Activated CD4-positive, alpha-beta T cell treated with anti-CD3 and anti-CD28 coated beads, Interleukin-2, Interleukin-6, amounts not matched to agents 100 ng/mL and 50 ng/mL, durations not matched to agents 16 hours and 8 hours (primary cell): ENCODE data around the gene PRKN.
"Not testable (repeated sequence)": the region's sequence is repeated elsewhere in the genome, so short reads cannot be mapped to it uniquely, and the experiment has no call there.

Experiments used
- DNase-seq: peaks from one replicate; pipeline ENCODE4 v3.0.0-alpha.2; 2020

Gene PRKN

DNA sequence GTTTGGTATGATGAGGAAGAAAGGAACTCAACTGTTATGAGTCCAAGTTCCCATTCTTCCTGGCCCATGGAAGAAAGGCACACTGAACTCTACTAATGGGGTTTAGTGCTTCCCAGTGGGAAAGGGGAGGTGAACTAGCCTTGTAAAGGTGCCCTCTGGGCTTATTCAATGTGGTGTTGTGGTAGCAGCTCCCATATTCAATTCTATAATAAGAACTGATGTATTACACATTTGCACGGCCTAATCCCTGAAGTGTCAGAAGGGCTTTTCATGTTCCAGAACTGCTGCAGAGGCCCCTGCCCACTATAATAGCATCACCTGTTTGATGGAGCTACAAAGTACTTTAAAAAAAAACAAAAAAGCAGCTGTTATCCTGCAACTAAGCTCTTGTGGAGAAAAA lies 17.1 kb downstream of the PRKN start:
- DNase-seq, result no peak

DNA sequence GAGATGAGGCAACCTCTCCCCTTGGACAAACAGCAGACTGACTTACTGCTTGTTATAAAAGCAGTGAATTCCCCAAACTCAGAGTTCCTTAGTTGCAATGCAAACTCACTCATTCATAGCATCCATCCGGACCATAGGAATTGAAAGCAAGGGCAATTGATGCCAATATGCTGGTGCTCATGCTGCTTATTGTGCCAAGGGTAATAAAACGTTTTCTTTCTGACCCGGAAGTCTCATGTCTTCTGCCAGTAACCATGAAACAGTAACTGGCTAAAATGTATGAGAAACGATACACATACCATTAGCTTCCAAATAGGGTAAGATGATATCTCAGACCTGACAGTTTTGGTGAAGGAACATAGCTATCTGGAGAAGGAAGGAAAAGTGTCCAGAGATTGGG lies 18.1 kb downstream of the PRKN start:
- DNase-seq, result no peak

DNA sequence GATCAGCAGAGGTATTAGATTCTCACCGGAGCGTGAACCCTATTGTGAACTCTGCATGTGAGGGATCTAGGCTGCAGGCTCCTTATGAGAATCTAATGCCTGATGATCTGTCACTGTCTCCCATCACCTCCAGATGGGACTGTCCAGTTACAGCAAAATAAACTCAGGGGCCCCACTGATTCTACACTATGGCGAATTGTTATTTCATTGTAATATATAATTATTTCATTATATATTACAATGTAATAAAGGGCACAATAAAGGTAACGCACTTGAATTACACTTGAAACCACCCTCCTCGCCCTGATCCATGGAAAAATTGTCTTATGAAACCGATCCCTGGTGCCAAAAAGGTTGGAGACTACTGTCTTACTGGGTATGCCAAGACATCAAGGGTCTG lies 18.6 kb downstream of the PRKN start:
- DNase-seq, result no peak

DNA sequence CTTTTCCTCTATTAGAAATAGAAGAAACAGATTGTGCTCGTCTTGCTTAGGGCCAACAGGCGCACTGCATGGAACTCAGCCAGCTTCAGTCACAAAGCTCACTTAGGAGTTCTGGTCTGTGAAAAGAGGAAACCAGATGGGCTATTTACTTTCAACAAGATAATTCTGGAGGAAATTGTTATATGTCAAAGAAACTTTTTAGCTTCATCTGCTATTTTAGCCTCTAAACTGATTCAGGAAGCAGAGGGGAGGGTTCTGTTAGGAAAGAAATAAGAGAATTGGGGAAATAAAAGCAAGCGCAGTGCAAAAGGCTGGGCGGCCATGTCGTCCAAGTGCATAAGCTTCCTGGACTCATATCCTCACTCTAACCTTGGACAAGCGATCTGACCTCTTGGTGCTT lies 21.3 kb downstream of the PRKN start:
- DNase-seq, result no peak

DNA sequence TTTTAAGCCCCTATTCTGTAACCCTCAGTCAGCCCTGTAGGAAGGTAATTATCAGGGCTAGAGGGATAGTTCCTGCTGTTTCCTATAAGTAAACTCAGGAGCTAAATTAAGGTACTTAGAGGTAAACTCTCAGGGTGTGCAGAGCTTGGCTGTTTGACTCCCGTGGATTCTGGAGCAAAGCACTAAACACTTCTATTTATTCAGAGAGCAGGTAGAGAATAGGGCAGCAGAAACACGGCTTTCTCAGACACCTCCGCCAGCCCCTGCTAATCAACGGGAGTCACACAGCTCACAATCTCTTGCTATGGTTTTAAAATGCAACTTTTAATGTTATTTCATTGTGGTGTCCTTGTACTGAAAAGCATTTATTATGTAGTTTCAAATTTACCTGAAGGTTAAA lies 21.8 kb downstream of the PRKN start:
- DNase-seq, result no peak

DNA sequence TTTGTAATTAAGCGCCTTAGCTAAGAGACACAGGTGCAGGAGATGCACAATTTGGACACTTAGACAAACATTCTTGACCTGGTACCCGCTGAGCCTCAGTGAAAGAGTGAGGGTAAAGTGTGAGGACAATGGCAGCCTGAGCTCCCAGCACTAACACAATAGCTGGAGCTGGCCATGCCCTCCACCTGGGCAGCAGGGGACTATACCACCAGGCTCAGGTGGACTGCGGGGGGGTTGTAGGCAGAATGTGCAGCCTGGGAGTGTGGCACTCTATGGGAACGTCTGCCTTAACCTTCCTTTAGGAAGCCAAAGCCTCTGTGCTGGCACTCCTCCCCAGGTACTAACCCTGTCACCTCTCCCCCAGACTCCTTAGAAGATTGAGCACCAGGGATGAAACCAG lies 23.6 kb downstream of the PRKN start:
- no peak for DNase-seq

DNA sequence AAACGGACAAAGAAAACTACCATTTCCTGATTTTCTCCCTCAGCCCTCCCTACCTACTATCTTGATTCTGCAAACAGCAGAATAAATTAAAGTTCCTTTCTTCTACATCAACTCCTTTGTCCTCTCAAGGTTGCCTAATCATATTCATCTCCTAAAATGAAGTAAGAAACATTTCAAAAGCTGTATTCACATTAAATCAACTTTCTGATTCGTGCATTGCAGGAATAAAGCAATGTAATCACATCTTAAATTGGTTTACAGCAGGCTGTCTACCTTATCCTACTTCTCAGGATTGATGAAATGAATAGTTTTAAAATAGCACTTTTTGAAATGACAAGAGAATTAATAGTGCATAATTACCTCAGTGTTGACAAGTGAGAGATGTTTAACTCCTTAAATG lies 25.1 kb downstream of the PRKN start:
- DNase-seq, result no peak

DNA sequence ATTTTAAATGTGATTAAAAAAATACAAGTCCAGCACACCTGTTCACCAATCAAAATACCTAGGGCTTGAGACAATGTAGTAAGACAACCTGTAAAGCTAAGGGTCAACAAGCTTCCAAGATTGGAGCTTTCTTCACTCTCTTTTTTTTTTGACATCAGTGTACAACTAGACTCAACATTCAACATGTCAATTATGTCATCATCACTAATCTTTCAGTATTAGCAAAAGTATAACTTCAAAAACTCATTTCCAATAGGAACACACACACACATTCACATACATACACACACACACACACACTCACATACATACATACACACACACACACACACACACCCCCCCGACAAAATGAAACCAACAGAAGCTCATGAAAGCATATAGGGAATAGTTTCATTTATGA lies 26.0 kb downstream of the PRKN start:
- DNase-seq, result no peak

DNA sequence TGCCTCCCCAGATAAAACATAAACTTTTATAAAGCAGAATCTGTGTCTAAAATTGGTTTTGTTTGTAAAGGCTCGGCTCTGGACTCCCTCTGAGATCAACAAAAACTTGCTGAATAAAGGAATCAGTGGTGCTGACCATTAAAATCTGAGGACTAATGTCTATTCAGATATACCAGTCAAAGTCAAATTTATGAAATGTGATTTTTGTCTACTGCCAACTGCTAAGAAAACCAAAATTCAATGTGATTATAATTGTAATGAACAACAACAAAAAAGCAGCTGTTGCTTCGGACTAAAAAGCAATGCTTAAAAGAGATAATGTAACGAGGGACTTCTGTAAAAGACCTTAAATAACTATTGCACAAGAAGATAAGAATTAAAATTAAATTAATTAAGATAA lies 26.6 kb downstream of the PRKN start:
- DNase-seq, result no peak

DNA sequence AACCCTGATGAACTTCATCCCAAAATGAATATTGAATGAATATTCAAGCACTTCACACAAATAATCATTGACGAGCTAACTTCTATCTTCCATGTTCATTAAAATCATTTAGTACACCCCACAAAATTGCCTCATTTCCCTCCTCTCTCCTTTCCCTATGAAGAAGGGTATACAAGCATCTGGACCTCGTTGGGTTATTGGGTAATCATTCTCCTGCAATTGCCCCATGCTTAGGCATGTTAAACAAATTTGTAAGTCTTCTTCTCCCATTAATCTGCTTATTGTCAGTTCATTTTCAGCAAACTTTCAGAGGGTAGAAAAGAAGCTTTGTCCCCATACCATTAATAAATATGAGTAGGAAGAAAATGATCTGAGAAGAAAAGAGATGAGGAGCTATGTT lies 27.6 kb downstream of the PRKN start:
- no peak for DNase-seq

DNA sequence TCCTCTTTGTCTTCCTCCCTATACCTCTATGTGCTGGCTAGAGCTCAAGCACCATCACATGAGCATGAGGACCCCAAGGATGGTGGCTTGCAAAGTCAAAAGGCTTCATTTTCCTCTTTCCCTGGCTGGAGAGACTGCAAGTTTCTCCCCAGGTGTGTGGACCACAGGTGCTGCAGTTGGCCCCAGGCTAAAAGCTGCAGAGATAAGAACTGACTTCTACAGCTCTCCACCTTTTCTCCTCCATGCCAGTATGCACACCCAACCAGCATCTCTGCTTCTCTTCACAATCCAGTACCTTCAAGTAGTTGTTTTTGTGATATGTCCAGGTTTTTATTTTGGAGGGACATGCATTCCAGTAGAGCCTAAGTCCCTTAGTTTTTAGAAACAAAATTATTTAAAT lies 29.1 kb downstream of the PRKN start:
- no peak for DNase-seq

DNA sequence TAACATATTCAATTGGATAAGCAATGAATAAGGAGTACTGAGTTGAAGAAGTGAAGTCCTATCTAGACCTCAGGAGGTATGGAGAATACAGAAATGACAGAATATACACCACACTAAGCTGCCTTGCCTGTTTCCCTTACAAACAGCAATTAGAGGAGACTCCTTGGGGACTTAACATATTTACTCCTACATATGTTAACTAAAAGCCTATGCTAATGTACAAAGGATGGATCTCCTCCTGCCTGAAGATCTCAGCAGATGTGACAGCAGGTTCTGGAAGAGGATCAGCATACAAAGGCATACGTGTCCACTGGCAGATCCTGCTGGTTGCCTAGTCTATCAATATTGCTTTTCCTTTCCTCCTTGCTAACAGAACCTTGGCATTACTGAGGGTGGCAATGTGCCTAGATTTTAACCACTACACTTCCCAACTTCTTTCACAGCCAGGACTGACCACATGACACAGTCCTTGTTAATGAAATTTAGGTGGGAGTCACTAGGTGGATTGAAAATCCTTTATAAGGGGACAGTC lies 29.6 kb downstream of the PRKN start:
- no peak for DNase-seq

DNA sequence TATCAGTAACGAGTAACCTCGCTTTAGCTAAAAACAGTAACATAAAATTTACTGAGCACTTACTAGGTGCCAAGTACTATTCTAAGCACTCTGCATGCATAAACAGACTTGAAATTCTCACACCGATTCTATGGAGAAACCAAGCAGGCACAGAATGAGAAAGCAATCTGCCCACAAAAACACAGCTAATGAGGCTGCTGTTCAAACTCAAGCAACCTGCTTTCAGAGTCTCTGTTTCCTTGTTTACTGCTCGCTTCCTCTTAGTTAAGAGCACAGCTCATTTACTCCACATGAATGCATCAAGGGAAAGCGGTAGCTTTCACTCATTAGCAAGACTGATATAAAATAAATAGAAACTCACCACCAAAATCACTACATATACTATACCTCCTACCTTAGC lies 37.4 kb downstream of the PRKN start:
- DNase-seq, result no peak

DNA sequence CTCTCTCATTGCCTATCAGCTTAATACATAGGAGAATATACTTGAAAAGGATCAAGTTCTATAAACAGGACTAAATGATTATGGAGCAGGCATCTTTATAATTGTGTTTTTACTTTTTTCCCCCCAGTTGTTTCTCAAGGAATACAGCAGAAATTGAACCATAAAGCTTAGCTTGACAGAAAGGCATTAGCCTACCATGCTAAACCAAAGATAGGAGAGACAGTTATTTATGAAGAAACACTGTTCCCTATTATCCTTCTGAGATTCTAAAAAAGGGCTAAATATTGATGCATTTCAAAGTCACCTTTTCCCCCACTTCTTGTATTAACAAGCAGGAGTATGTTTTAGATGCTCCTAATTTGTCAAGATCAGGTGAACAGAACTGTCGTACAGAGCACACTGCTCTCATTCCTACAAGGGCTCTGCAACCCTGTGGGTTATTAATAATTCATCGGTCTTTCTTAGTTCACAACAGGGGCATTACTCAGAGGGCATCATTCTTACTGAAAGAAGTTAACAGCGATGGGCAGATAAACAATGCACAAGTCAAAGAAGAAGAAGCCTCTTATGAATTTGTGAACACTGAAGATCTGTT lies 38.7 kb downstream of the PRKN start:
- no peak for DNase-seq

DNA sequence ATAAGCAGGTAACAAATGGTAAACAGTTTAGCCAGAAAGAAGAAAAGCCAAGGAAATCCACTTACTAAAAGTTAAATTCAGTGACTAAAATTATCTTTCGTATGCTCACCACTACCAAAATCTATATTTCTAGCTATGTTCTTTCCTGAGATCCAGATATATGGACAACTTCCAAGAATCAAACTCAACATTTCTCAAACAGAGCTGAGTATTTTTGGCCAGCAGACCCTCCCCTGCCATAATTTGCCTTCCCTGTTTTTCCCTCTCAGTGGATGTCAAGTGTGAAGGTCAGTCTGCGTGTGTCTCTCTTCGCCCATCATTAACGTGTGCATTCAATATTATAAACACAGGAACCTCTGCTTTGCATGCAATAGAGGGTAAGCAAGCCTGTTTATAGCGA lies 42.0 kb downstream of the PRKN start:
- no peak for DNase-seq

DNA sequence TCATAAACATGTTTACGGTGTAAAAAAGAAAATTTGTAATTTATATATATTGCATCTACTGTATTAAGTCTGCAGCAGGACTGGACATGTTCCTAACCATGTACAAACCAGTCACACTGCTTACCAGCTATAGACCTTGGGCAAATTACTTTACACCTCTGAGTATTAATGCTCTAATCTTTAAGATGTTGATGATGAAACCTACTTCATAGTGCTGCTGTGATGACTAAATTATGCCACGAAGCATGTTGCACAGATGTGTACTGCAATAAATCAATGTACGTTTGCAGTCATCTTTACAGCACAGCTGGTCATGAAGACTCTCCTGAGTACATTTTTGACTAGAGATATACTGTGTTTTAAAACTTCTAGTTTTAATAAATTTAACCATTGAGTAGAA lies 42.6 kb downstream of the PRKN start:
- no peak for DNase-seq

DNA sequence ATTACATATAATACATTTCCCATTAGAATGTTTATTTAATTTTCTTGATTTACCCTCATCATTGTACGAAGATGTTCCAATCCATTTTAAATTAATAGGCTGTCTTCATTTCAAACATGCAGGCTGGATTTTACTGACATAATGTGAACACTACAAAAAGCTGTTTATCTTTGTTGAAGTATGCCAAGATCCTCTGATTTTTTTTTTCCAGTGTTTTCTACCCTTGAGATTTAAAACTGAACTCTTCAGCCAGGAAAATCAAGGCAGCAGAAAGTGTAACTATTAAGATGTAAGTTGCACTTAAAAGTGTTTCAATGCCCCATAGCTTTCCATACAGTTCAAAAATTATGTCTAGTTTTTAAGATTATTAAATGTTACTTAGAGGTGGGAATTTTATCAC lies 43.5 kb downstream of the PRKN start:
- no peak for DNase-seq

DNA sequence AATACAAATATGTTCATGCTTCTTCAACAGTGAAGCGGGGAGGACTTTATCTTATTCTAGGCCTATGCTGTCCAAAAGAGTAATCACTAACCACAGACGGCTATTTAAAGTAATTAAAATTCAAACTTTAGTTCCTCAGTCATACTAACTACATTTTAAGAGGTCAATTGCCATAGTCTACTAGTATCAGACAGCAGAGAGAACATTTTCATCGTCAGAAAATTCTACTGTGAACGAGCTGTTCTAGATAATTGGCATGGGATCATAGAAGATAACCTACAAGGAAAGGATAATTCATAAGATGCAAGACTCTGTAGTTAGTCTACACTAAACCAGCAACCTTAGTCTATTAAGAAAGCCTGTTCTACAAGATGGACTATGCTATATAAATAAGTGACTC lies 44.4 kb downstream of the PRKN start:
- no peak for DNase-seq

DNA sequence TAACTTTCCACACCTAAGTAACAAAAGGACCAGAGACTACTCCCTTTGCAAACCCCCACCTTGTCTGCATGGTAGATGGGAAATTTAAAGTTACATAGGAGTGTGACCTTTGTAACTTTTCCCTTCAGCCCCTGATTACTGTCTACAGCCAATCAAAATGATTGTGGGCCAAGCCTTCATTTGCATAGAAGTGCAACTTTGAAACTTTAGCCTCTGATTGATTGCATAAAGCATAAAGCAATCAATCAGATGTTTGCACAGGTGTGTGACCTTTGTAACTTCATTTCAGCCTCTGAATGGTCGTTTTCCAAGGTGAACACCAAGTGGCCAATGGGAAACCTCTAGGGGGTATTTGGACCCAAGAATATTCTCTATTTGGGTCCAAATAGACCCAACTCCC lies 46.1 kb downstream of the PRKN start:
- DNase-seq, result no peak

DNA sequence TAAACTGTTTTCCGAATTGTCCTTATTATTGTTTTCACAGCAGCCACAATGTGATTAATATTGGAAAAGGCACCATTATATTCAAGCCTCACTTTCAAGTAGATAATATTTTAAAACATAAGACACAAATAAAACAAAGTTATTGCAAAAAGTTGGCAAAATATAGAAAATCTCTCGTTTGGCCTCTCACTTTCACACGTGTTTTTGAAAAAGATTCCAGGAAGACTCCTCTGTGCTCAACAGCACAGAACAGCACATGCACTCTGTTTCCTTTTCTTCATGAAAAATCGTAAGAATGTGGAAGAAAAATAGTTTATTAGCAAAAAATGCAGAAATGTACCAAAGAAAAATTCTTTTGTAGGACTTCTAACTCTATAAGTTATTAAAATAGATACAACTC lies 46.7 kb downstream of the PRKN start:
- no peak for DNase-seq

DNA sequence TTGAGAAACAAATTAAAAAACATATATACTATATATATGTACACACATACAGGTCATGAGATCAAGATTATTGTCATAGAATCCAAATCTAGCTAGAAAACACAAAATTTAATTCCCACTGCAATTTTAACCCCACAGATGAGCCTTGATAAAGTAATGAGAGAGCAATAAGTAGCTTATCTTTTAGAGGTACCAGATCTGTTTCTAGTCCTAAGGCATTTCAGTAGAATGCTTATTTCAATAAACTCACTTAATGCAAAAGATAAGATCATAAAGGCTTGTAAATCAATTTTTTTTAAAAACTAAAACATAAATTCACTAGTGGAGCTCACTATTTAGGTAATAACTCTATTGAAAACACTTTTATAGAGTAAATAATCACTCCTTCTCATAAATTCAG lies 47.2 kb downstream of the PRKN start:
- no peak for DNase-seq

DNA sequence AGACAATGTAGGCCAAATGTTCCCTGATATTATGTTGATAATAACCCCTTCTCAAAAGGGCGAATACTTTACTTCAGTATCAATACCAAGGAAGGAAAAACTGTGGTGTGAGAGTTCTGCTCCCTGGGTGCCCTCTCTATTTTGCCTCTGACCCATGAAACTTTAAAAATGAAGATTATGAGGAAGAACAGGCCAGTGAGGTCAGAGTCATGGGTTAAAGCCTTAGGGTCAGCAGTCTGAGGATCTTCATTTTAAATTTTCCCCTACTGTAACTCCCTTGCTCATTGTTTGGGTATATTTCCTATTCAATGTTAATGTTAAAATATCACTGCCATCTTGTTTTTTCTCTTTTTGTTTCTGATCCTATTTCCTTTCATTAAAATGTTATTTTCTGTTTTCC lies 47.9 kb downstream of the PRKN start:
- DNase-seq, result no peak

DNA sequence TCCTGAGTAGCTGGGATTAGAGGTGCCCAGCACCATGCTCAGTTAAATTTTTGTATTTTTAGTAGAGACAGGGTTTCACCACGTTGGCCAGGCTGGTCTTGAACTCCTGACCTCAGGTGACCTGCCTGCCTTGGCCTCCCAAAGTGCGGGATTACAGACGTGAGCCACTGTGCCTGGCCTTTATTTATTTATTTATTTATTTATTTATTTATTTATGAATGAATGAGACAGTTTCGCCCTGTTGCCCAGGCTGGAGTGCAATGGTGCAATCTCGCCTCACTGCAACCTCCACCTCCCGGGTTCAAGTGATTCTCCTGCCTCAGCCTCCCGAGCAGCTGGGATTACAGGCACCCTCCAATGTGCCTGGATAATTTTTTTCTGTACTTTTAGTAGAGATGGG lies 48.7 kb downstream of the PRKN start:
- DNase-seq, result not testable (repeated sequence)

DNA sequence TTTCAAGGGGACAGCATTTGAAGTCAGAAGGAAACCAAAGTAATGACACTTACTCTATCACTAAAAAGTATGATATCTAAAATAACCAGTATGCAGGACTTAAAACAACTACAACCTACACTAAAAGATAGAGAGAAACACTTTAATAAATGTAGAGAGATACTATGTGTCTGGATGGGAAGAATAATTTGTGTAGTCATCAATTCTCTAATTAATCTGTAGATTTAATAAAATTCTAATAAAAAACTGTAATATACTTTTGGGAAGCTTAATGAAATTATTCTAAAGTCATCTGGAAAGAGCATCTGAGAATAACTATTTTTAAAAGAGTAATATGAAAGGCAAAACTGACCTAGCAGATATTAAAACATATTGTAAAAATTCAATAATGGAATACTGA lies 52.1 kb downstream of the PRKN start:
- no peak for DNase-seq

DNA sequence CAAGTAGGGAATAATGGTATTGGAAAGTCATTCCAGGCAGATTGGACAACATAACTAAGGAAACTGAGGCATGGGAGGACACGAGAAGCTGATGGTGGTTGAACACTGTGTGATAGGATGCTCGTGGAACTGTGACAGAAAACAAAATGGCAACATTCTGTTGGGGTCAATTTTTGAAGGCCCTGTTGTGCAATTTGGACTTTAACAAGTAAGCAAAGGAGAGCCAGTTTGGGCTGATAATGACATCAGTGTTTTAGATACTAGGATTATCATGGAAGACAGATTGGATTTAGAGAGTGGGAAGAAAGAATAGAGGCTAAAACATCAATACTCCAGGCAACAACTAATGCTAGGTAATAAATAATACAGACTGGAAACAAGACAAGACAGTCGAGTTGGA lies 53.1 kb downstream of the PRKN start:
- no peak for DNase-seq
